HG03097 (cell line): ENCODE measurements around the gene LRRC61.

Experiments
- ATAC-seq: cut with Tn5 transposase; IDR thresholded peaks from one replicate; pipeline ENCODE4 v1.9.1; 2021; ENCODE audit not compliant: unreplicated experiment, low FRiP score

LRRC61 gene

GRCh38 chr7:150329331-150330120 is 6.4 kb downstream of the LRRC61 start:
- no peak for ATAC-seq

- no peak for ATAC-seq
Observed at GRCh38 chr7:150330211-150330885, 7.2 kb downstream of the LRRC61 start.

GRCh38 chr7:150332852-150333635 is 9.9 kb downstream of the LRRC61 start:
- no peak for ATAC-seq

- no peak for ATAC-seq
Observed at GRCh38 chr7:150333659-150334058, 10.5 kb downstream of the LRRC61 start.

GRCh38 chr7:150334108-150334507 is 11.0 kb downstream of the LRRC61 start:
- no peak for ATAC-seq

GRCh38 chr7:150335108-150335773 is 12.1 kb downstream of the LRRC61 start:
- ATAC-seq: no peak

- no peak for ATAC-seq
Observed at GRCh38 chr7:150335774-150336112, 12.6 kb downstream of the LRRC61 start.

- ATAC-seq: no peak
Observed at GRCh38 chr7:150336746-150337145, 13.6 kb downstream of the LRRC61 start.

GRCh38 chr7:150337179-150337578 is 14.0 kb downstream of the LRRC61 start:
- no peak for ATAC-seq

- no peak for ATAC-seq
Observed at GRCh38 chr7:150337659-150338081, 14.5 kb downstream of the LRRC61 start.

- no peak for ATAC-seq
Observed at GRCh38 chr7:150338166-150338829, 15.1 kb downstream of the LRRC61 start.

GRCh38 chr7:150339409-150339809 is 16.3 kb downstream of the LRRC61 start:
- ATAC-seq: no peak

- ATAC-seq: no peak
Observed at GRCh38 chr7:150340024-150340749, 17.0 kb downstream of the LRRC61 start.

GRCh38 chr7:150340875-150341262 is 17.7 kb downstream of the LRRC61 start:
- no peak for ATAC-seq

GRCh38 chr7:150341263-150342120 is 18.3 kb downstream of the LRRC61 start, which contains the start of gene RARRES2:
TSS of gene RARRES2 (minus strand) at chr7:150341629. CDS start at chr7:150340609, 1,020 bp downstream.
- no peak for ATAC-seq

GRCh38 chr7:150342121-150342408 is 18.9 kb downstream of the LRRC61 start:
- ATAC-seq: no peak

- no peak for ATAC-seq
Observed at GRCh38 chr7:150343225-150343624, 20.1 kb downstream of the LRRC61 start.

- no peak for ATAC-seq
Observed at GRCh38 chr7:150344299-150344698, 21.1 kb downstream of the LRRC61 start.

- ATAC-seq: no peak
Observed at GRCh38 chr7:150345012-150345411, 21.9 kb downstream of the LRRC61 start.
